Choroid plexus epithelial cell (primary cell): Measurements from ENCODE around the gene DCAF7.

Source experiments
- DNase-seq: peaks from one replicate; pipeline ENCODE4 v3.0.0-alpha.2; 2010; ENCODE audit warnings: low read depth
- H3K4me3 ChIP-seq: 2 replicates; pipeline ENCODE4 v1.5.1; 2011; ENCODE audit warnings: low read depth, mild to moderate bottlenecking, control low read depth, low read length, moderate library complexity
- TF ChIP-seq, protein P1 (sequence below): conservative IDR thresholded peaks from 2 replicates; pipeline ENCODE4 v1.5.1; 2011; ENCODE audit warnings: low read depth, mild to moderate bottlenecking, control low read depth, inconsistent platforms, low read length, moderate library complexity

The DCAF7 gene

DNA sequence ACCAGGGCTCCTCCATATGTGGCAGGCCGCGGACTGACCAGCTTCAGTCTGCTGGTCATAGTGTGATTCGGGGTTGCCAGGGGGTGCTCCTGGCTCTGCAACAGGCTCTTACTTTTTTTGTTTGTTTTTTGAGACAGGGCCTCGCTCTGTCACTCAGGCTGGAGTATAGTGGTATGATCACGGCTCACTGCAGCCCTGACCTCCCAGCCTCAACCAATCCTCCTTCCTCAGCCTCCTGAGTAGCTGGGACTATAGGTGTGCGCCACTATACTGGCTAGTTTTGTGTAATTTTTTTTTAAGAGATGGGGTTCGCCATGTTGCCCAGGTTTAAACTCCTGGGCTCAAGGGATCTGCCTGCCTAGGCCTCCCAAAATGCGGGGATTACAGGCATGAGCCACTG, 38.9 kb upstream of the DCAF7 start:
- no peak overlapping the region for H3K4me3 ChIP-seq
- TF ChIP-seq, protein P1, sequence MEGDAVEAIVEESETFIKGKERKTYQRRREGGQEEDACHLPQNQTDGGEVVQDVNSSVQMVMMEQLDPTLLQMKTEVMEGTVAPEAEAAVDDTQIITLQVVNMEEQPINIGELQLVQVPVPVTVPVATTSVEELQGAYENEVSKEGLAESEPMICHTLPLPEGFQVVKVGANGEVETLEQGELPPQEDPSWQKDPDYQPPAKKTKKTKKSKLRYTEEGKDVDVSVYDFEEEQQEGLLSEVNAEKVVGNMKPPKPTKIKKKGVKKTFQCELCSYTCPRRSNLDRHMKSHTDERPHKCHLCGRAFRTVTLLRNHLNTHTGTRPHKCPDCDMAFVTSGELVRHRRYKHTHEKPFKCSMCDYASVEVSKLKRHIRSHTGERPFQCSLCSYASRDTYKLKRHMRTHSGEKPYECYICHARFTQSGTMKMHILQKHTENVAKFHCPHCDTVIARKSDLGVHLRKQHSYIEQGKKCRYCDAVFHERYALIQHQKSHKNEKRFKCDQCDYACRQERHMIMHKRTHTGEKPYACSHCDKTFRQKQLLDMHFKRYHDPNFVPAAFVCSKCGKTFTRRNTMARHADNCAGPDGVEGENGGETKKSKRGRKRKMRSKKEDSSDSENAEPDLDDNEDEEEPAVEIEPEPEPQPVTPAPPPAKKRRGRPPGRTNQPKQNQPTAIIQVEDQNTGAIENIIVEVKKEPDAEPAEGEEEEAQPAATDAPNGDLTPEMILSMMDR: no peak
- no peak for DNase-seq

DNA sequence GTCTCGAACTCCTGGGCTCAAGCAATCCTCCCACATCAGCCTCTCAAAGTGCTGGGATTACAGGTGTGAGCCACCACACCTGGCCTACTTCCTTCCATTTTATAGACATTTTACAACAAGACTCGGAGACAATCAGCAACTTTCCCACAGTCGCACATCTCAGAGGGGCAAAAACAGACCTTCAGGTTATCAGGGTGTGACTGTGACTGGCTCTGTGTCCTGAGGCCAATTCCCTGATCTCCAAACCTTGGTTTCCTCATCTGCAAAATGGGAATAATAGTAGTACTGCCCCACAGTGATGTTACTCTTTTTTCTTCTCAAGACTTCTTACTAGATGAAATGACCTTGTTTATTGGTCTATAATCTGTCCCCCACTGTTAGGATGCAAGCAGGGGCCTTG, 37.9 kb upstream of the DCAF7 start:
- no peak for DNase-seq
- no peak overlapping the region for H3K4me3 ChIP-seq
- TF ChIP-seq, protein P1: no peak

DNA sequence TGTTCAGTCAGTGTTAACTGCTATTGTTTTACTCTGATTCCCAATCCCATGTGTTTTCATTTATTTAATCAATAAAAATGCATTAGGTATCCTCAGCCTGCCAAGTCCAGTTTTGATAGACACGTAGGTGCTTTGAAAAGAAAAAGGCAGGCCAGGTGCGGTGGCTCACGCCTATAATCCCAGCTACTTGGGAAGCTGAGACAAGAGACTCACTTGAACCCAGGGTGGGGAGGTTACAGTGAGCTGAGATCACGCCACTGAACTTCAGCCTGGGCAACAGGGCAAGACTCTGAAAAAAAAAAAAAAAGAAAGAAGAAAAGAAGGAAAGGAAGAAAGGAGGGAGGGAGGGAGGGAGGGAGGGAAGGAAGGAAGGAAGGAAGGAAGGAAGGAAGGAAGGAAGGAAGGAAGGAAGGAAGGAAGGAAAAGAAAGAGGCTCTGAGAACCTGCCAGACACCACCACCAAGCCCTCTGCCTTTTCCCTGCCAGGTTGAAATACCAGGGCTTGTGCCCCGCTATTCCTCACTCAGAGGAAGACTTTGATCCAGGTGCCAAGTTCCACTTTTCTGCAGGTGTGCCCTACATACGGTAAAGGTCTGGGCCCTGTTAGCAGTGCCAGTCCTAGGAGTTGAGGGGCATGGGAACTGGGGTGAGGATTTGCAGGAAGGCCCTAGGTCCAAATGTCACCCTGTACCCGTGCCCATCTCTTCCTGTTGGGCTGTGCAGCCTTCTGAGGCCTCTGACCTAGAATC, 37.2 kb upstream of the DCAF7 start:
- TF ChIP-seq, protein P1: no peak
- DNase-seq: no peak
- H3K4me3 ChIP-seq: no peak overlapping the region

DNA sequence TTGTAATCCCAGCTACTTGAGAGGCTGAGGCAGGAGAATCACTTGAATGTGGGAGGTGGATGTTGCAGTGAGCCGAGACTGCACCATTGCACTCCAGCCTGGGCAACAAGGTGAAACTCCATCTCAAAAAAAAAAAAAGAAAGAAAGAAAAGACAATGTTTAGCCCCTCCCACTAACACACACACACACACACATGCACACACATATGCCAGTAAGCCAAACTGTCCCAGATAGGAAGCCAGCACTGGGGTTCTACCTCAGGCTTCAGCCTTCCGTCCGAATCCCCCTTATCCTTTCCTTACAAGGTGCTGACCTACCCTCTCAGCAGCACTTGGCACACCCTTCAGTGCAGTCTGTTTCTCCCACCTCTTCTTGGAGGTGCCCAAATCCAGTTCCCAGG, 35.8 kb upstream of the DCAF7 start:
- no peak for DNase-seq
- TF ChIP-seq, protein P1: no peak
- no peak overlapping the region for H3K4me3 ChIP-seq

DNA sequence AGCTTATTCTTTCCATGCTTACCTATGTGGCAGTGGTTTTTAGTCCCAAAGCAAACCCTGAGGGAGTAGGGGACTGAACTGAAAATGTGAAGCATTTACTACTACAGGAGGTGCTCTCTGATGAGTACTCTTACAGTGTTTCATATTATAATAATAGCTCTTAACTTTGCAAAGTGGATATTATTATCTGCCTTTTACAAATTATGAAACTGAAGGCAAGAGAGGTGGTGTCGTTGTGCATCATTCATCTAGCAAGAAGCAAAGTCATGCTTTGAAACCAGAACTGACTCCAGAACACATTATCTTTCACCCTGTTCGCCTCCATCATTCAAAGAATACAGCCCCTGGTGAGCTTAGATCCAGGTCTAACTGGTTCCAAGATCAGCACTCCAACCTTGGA, 35.3 kb upstream of the DCAF7 start:
- TF ChIP-seq, protein P1: no peak

DNA sequence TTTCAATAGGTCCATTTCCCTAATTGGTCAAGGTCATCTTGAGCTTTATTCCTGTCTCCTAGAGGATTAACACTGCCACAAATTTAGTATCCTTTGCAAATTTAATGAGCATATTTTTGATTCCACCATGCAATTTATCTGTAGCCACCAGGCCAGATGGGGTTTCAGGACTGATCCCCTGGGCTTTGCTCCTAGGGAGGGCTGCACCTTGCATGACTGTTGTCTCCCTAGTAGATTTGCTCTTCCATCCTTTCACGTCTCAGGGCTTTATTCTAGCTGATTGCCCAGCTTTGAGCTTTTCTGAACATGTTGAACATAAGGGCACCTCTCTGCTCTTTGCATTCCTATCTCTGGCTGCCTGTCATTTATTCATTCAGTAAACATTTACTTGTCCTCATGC, 34.9 kb upstream of the DCAF7 start:
- no peak overlapping the region for H3K4me3 ChIP-seq
- no peak for DNase-seq
- TF ChIP-seq, protein P1: no peak

More for the DNA sequence above, 35.3 kb upstream of the DCAF7 start:
- no peak overlapping the region for H3K4me3 ChIP-seq
- DNase-seq: no peak
